ENCODE results near the gene HYPK. TPM values are rescaled to one million over a fixed set of nuclear protein-coding genes. Genes with fewer than 3 reads are reported as not detected.

HYPK gene
- total RNA-seq, 1 donor from 2014 or later: 14.3 TPM

DNA sequence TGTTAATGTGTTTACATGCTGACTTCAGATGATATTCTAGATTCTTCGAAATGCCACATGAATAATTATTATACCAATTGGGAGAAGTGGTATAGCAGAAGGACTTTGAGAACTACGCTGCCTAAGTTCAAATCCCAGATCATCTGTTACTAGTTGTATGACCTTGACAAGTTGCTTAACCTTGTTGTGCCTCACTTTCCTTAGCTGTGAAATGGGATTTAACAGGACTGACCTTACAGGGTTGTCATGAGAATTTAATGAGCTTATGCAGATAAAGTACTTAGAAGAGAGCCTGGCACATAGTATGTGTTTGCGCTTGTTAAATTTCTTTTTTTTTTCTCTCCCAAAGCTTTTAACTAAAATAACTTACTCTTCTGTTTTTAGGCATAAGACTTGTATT lies 50.9 kb downstream of the HYPK start:
- no peak for DNase-seq (ENCODE audit: low spot score)

DNA sequence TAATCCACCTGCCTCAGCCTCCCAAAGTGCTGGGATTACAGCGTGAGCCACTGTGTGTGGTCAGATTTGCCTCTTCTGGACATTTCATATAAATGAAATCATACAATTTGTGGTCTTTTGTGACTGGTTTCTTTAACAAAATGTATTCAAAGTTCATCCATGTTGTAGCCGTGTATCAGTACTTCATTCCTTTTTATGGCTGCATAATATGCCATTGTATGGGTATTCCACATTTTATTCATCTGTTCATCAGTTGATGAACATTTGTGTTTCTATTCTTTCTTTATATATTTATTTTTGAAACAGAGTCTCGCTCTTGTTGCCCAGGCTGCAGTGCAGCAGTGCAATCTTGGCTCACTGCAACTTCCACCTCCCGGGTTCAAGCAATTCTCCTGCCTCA lies 52.2 kb downstream of the HYPK start:
- no peak for DNase-seq (ENCODE audit: low spot score)

Other genes starting within 250 kb of the HYPK start
- 120 TPM for gene PPIP5K1, start 210.4 kb upstream of the HYPK start, total RNA-seq
- 28.6 TPM for gene CKMT1B, start 206.6 kb upstream of the HYPK start, total RNA-seq
- gene STRC, start 181.8 kb upstream of the HYPK start, total RNA-seq: 1.4 TPM
- 17.2 TPM for gene CATSPER2, start 151.8 kb upstream of the HYPK start, total RNA-seq
- 32.8 TPM for gene CKMT1A, start 106.7 kb upstream of the HYPK start, total RNA-seq
- gene PDIA3, start 54.2 kb upstream of the HYPK start, total RNA-seq: 328 TPM
- 2.9 TPM for gene ELL3, start 23.6 kb upstream of the HYPK start, total RNA-seq
- 651 TPM for gene SERF2, start 8.3 kb upstream of the HYPK start, total RNA-seq
- gene SERINC4, start 379 bp upstream of the HYPK start, total RNA-seq: 0.34 TPM
- gene MFAP1, start 24.1 kb downstream of the HYPK start, total RNA-seq: 20.3 TPM
- gene WDR76, start 26.4 kb downstream of the HYPK start, total RNA-seq: 4.1 TPM